GM23248 (cell line): ENCODE results near the gene MAML3. TPM values are rescaled to one million over a fixed set of nuclear protein-coding genes. Genes with fewer than 3 reads are reported as not detected.

Experiments used
- DNase-seq: peaks from one replicate; pipeline ENCODE4 v3.0.0-alpha.2; 2015
- H2AFZ ChIP-seq: fragments of 200-600 bp; sonication (generic); 2 replicates; pipeline ENCODE4 v1.6.1; 2016; ENCODE audit warnings: antibody characterized with exemption
- H3F3A ChIP-seq: fragments of 200-600 bp; sonication (generic); 2 replicates; pipeline ENCODE4 v1.6.1; 2016; ENCODE audit warnings: mild to moderate bottlenecking, antibody characterized with exemption, mixed run types; ENCODE audit not compliant: insufficient read depth
- H3K27ac ChIP-seq: fragments of 200-600 bp; sonication (generic); 2 replicates; pipeline ENCODE4 v1.5.1; 2016; ENCODE audit warnings: mild to moderate bottlenecking
- H3K27me3 ChIP-seq: fragments of 200-600 bp; sonication (generic); replicated peaks from 2 replicates; pipeline ENCODE4 v1.6.1; 2016; ENCODE audit warnings: mild to moderate bottlenecking; ENCODE audit not compliant: insufficient read depth
- H3K36me3 ChIP-seq: fragments of 200-600 bp; sonication (generic); 2 replicates; pipeline ENCODE4 v1.6.1; 2016; ENCODE audit warnings: low read depth, mild to moderate bottlenecking
- H3K4me1 ChIP-seq: fragments of 200-600 bp; sonication (generic); 2 replicates; pipeline ENCODE4 v1.6.1; 2016; ENCODE audit warnings: mild to moderate bottlenecking; ENCODE audit not compliant: insufficient read depth
- H3K4me2 ChIP-seq: fragments of 200-600 bp; sonication (generic); one replicate; pipeline ENCODE4 v1.6.1; 2016; ENCODE audit warnings: mild to moderate bottlenecking; ENCODE audit not compliant: unreplicated experiment
- H3K4me3 ChIP-seq: fragments of 200-600 bp; sonication (generic); 2 replicates; pipeline ENCODE4 v1.5.1; 2016; ENCODE audit warnings: mild to moderate bottlenecking
- H3K79me2 ChIP-seq: fragments of 200-600 bp; sonication (generic); 2 replicates; pipeline ENCODE4 v1.6.1; 2016; ENCODE audit warnings: mild to moderate bottlenecking; ENCODE audit not compliant: insufficient read depth
- H3K9ac ChIP-seq: fragments of 200-600 bp; sonication (generic); 2 replicates; pipeline ENCODE4 v1.6.1; 2016; ENCODE audit warnings: mild to moderate bottlenecking
- H3K9me2 ChIP-seq: fragments of 200-600 bp; sonication (generic); 2 replicates; pipeline ENCODE4 v1.6.1; 2016; ENCODE audit warnings: mixed run types, mild to moderate bottlenecking, moderate library complexity; ENCODE audit not compliant: insufficient read depth
- H3K9me3 ChIP-seq: fragments of 200-600 bp; sonication (generic); one replicate; pipeline ENCODE4 v1.6.1; 2017; ENCODE audit warnings: low read depth
- H4K20me1 ChIP-seq: fragments of 200-600 bp; sonication (generic); 2 replicates; pipeline ENCODE4 v1.6.0; 2016; ENCODE audit not compliant: insufficient read depth
- EZH2 ChIP-seq: fragments of 200-600 bp; sonication (generic); IDR thresholded peaks from 2 replicates; pipeline ENCODE4 v1.6.1; 2018; ENCODE audit warnings: antibody characterized with exemption, mild to moderate bottlenecking; ENCODE audit not compliant: insufficient read depth, poor library complexity, severe bottlenecking
- EZH2phosphoT487 ChIP-seq: fragments of 200-600 bp; sonication (generic); IDR thresholded peaks from 2 replicates; pipeline ENCODE4 v1.6.1; 2018; ENCODE audit warnings: antibody characterized with exemption, moderate library complexity, mild to moderate bottlenecking, low read depth; ENCODE audit not compliant: insufficient read depth
- WGBS, 2 experiments: methylation state at CpG; one replicate each; pipeline ENCODE4 v1.1.6; 2015 to 2017; ENCODE audit warnings: low lambda C conversion rate in 2 of 2, low coverage in 1 of 2; ENCODE audit errors: missing lambda C conversion rate in 2 of 2; 5-methylcytosine and 5-hydroxymethylcytosine counted together
- in situ Hi-C: fragments of 300-500 bp; cut with MboI; formaldehyde crosslinking; loops from 2 replicates; pipeline ENCODE4 v1.15.0; 2020
- polyA plus RNA-seq: library from polyadenylated mRNA; unstranded; fragments of >200 nt; fragmentation: Nextera tagmentation; extraction: Ambion mirVana; gene quantifications from 2 replicates; pipeline ENCODE4 v1.2.1, GENCODE V29; 2016
- total RNA-seq: library from RNA; depleted of rRNA; stranded (reverse); fragments of >200 nt; shearing (Covaris generic); gene quantifications from 2 replicates; pipeline ENCODE4 v1.2.3, GENCODE V29; 2014

Gene MAML3
- total and polyA plus RNA-seq, 2 experiments from 2014 or later: 0.96 to 1.5 TPM

GRCh38 chr4:140080883-140081282 lies 73.1 kb downstream of the MAML3 start:
- Histone ChIP-seq H3F3A (no peaks in the 10 kb centered on the region), H3K27ac (no peak overlapping the region), H4K20me1 (no peaks in the 10 kb centered on the region), H3K79me2 (no peaks in the 10 kb centered on the region), H2AFZ (no peak overlapping the region), H3K4me2 (no peak overlapping the region), H3K27me3 (no peaks in the 10 kb centered on the region), H3K9me2 (no peaks in the 10 kb centered on the region), H3K4me1 (peaks cover 15% of the 10 kb centered on the region), H3K4me3 (no peak overlapping the region), H3K36me3 (no peaks in the 10 kb centered on the region), H3K9me3 (no peaks in the 10 kb centered on the region), H3K9ac (no peak overlapping the region)
- 96 to 98% methylated on average over 2 of the region's 2 CpGs for WGBS, 2 experiments
- DNase-seq: no peak
- in situ Hi-C loops: no loop called here
- TF ChIP-seq EZH2 (no peak), EZH2phosphoT487 (no peak)

DNA sequence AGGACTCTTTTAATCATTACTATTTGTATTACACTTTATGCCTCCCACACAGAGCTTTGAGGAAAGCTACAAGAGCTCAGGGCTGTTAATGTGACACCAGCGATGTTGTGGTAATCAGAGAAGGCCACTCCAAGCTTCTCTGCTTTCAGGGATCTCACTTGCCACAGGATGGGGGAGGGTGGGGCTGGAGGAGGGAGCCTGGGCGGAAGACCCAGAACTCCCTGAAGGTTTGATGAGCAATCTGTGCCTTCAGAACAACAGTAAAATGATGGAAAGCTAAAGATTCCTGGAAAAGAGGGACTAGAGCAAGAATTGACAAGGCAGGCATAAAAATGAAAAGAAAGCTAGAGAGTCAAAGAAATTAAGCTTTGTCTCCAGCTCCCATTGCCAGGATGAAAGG lies 75.6 kb downstream of the MAML3 start:
- no peaks in the 10 kb centered on the region for H3K27me3 ChIP-seq
- no peaks in the 10 kb centered on the region for H3F3A ChIP-seq
- peak; percentile 28 for DNase-seq
- WGBS, 2 experiments: 83 to 95% methylated on average over 2 of the region's 2 CpGs
- no peaks in the 10 kb centered on the region for H3K36me3 ChIP-seq
- H3K9me3 ChIP-seq: no peaks in the 10 kb centered on the region
- in situ Hi-C loops: no loop called here
- TF ChIP-seq EZH2 (no peak), EZH2phosphoT487 (no peak)
- H3K4me1 ChIP-seq: peaks cover 6% of the 10 kb centered on the region
- no peak overlapping the region for H3K27ac ChIP-seq
- no peak overlapping the region for H3K9ac ChIP-seq
- no peaks in the 10 kb centered on the region for H4K20me1 ChIP-seq
- no peaks in the 10 kb centered on the region for H3K79me2 ChIP-seq
- no peaks in the 10 kb centered on the region for H3K9me2 ChIP-seq
- H2AFZ ChIP-seq: peak overlapping the region; percentile 43; the same call in 1 of the 2 replicates
- H3K4me2 ChIP-seq: no peak overlapping the region
- no peak overlapping the region for H3K4me3 ChIP-seq

DNA sequence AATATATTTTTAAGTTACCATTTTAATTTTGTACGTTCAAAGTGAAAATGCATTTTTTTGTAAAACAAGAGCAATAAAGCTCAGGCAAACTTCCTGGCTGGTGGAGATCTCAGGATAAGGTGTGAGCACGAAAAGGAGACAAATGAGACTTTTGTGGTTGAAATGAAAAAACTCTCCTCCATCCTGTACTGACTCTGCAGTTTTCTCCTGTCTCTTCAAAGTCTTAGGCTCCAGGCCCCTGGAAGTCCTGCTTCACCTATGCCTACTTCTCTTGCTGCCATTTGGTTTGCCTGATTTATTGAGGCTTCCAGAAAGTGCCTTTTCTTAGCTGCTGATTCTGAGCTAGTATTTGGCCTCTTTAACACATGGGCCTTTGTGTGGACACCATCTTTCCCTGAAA lies 77.7 kb downstream of the MAML3 start:
- Histone ChIP-seq H3K79me2 (no peaks in the 10 kb centered on the region), H3K9me3 (no peaks in the 10 kb centered on the region), H3K4me1 (peaks cover 13% of the 10 kb centered on the region), H3K9ac (no peak overlapping the region), H3K36me3 (no peaks in the 10 kb centered on the region), H3K27ac (no peak overlapping the region), H3K9me2 (no peaks in the 10 kb centered on the region), H3K27me3 (no peaks in the 10 kb centered on the region), H2AFZ (no peak overlapping the region), H4K20me1 (no peaks in the 10 kb centered on the region), H3K4me3 (no peak overlapping the region), H3F3A (peaks cover 4% of the 10 kb centered on the region), H3K4me2 (no peak overlapping the region)
- WGBS, 2 experiments: 77 to 85% methylated on average over 2 of the region's 2 CpGs
- TF ChIP-seq EZH2phosphoT487 (no peak), EZH2 (no peak)
- in situ Hi-C loops: no loop called here
- no peak for DNase-seq

DNA sequence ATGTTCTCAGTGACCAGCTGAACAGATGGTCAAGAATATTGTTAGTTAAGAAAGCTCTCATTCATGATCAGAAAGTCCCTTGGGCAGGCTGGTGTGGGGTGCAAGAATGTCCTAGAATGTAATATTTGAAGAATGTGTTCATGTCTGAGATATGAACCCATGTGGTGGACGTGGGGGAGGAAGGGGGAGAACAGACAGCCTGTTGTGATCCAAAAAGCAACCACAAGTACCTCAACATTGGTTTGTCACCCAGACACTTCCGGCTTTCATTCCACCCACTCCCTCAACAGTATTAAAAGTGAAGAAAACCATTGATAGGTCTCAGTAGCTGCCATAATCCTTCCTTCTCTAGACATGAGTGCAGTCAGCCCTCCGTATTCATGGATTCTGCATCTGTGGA lies 82.2 kb downstream of the MAML3 start:
- Histone ChIP-seq H3K9ac (no peak overlapping the region), H2AFZ (0 out of 2 replicates have a peak overlapping the region, but pooled peaks have one; percentile 8), H3K4me2 (peak overlapping the region; percentile 49), H3K9me3 (no peaks in the 10 kb centered on the region), H3K27me3 (no peaks in the 10 kb centered on the region), H3K9me2 (no peaks in the 10 kb centered on the region), H4K20me1 (no peaks in the 10 kb centered on the region), H3K4me1 (peaks cover 47% of the 10 kb centered on the region), H3K36me3 (no peaks in the 10 kb centered on the region), H3F3A (peaks cover 15% of the 10 kb centered on the region), H3K79me2 (no peaks in the 10 kb centered on the region), H3K4me3 (peak overlapping the region; percentile 18), H3K27ac (peak overlapping the region; percentile 45)
- 3 to 5% methylated on average over 3 of the region's 3 CpGs for WGBS, 2 experiments
- TF ChIP-seq EZH2phosphoT487: 0 out of 2 replicates have a peak, but pooled peaks have one; percentile 54
- TF ChIP-seq EZH2: no peak
- peak; percentile 84 for DNase-seq
- in situ Hi-C loops: no loop called here

DNA sequence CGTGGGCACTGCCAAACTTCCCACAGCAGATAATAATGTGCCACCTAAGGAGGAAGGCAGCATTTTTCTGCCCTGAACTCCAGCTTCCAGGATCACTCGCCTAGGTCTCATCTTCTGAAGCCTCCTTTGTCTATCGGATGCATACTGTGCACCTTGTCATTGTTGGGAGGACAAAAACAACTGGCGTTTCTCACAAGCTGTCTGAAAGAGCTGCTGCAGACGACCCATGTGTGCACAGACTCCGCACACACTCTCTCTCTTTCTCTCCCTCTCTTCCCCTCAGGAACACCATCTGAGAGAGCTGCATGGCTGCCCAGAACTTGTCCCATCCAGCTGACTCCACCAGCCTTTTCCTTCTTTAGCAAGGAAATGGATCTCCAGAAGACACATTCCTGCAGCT lies 83.0 kb downstream of the MAML3 start:
- H3F3A ChIP-seq: peaks cover 15% of the 10 kb centered on the region
- no peak for DNase-seq
- H3K9me2 ChIP-seq: no peaks in the 10 kb centered on the region
- peak overlapping the region; percentile 18; the same call in 1 of the 2 replicates for H3K4me3 ChIP-seq
- in situ Hi-C loops: no loop called here
- H3K4me2 ChIP-seq: peak overlapping the region; percentile 49
- 79 to 83% methylated on average over 6 of the region's 6 CpGs for WGBS, 2 experiments
- TF ChIP-seq EZH2 (no peak), EZH2phosphoT487 (no peak)
- no peaks in the 10 kb centered on the region for H3K27me3 ChIP-seq
- no peaks in the 10 kb centered on the region for H4K20me1 ChIP-seq
- H3K9ac ChIP-seq: no peak overlapping the region
- H3K9me3 ChIP-seq: no peaks in the 10 kb centered on the region
- H3K36me3 ChIP-seq: no peaks in the 10 kb centered on the region
- peak overlapping the region; percentile 45 for H3K27ac ChIP-seq
- H3K4me1 ChIP-seq: peaks cover 54% of the 10 kb centered on the region
- H2AFZ ChIP-seq: no peak overlapping the region
- no peaks in the 10 kb centered on the region for H3K79me2 ChIP-seq
